B cell (primary cell): ENCODE results near the gene FAM72B. TPM values are rescaled to one million over a fixed set of nuclear protein-coding genes. Genes with fewer than 3 reads are reported as not detected.
"Not testable (repeated sequence)": the region's sequence is repeated elsewhere in the genome, so short reads cannot be mapped to it uniquely, and the experiment has no call there.

Experiments used
- ATAC-seq: fragments of 200-7000 bp; cut with Tn5 transposase; one replicate; pipeline ENCODE4 v1.10.0; 2021; ENCODE audit warnings: low read depth, mild to moderate bottlenecking, moderate number of reproducible peaks, moderate library complexity
- CTCF ChIA-PET: fragments of 350-600 bp; sonication (Branson Sonifier 250); formaldehyde crosslinking; loops from one replicate; lab custom pipeline; 2021; ENCODE audit warnings: antibody characterized with exemption, inconsistent platforms; lab: Charles Lee
- POLR2A ChIA-PET: fragments of 350-600 bp; sonication (Branson Sonifier 250); formaldehyde crosslinking; loops from one replicate; lab custom pipeline; 2021; ENCODE audit warnings: antibody characterized with exemption; lab: Charles Lee
- DNase-seq: peaks from one replicate; pipeline ENCODE4 v3.0.0; 2013
- H2AFZ ChIP-seq: 2 replicates; pipeline ENCODE4 v1.6.1; 2012; ENCODE audit warnings: mild to moderate bottlenecking, low read depth, low read length; ENCODE audit not compliant: insufficient read depth, poor library complexity, severe bottlenecking
- H3K27ac ChIP-seq, 2 donors: 1 replicate in 1 of 2; 2 replicates in 1 of 2; pipeline ENCODE4 v1.5.1; 2012 to 2013; ENCODE audit warnings: low read length in 2 of 2, mild to moderate bottlenecking in 2 of 2, moderate library complexity in 1 of 2
- H3K27me3 ChIP-seq, 4 experiments: fragments of 200-600 bp in 1 of 4; sonication (generic) in 1 of 4; replicated peaks in 1 of 4; 1 replicate in 2 of 4; 2 replicates in 2 of 4; pipeline versions ENCODE4 v1.6.1 to v1.7.0; 2013 to 2016; ENCODE audit warnings: low read length in 3 of 4, mild to moderate bottlenecking in 2 of 4, mixed read lengths in 1 of 4, moderate library complexity in 1 of 4; ENCODE audit not compliant: insufficient read depth in 4 of 4, control insufficient read depth in 3 of 4; ENCODE audit errors: control extremely low read depth in 1 of 4
- H3K36me3 ChIP-seq, 2 experiments: replicated peaks in 1 of 2; 1 replicate in 1 of 2; 2 replicates in 1 of 2; pipeline versions ENCODE4 v1.6.1 to v1.7.1; 2013; ENCODE audit warnings: low read length in 1 of 2; ENCODE audit not compliant: insufficient read depth in 2 of 2, control insufficient read depth in 1 of 2; ENCODE audit errors: control extremely low read depth in 1 of 2, extremely low read depth in 1 of 2
- H3K4me1 ChIP-seq, 2 donors: fragments of 200-600 bp in 1 of 2; sonication (generic) in 1 of 2; 1 replicate in 1 of 2; 2 replicates in 1 of 2; pipeline versions ENCODE4 v1.5.1 to v1.6.1; 2013 to 2017; ENCODE audit warnings: low read length in 2 of 2; ENCODE audit not compliant: control insufficient read depth in 2 of 2, insufficient read depth in 2 of 2
- H3K4me2 ChIP-seq: replicated peaks from 2 replicates; pipeline ENCODE3; 2012; ENCODE audit warnings: mild to moderate bottlenecking, low read depth, low read length; ENCODE audit not compliant: poor library complexity, severe bottlenecking
- H3K4me3 ChIP-seq, 5 experiments: fragments of 200-600 bp in 1 of 5; sonication (generic) in 1 of 5; 1 replicate in 3 of 5; 2 replicates in 2 of 5; pipeline versions ENCODE4 v1.5.1 to v1.7.0; 2011 to 2016; ENCODE audit warnings: low read length in 4 of 5, mild to moderate bottlenecking in 4 of 5, low read depth in 2 of 5, control low read depth in 1 of 5, moderate library complexity in 1 of 5; ENCODE audit not compliant: insufficient read depth in 1 of 5; ENCODE audit errors: control extremely low read depth in 1 of 5, extremely low read depth in 1 of 5
- H3K79me2 ChIP-seq: fragments of 200-600 bp; sonication (generic); one replicate; pipeline ENCODE4 v1.6.0; 2016; ENCODE audit warnings: low read length; ENCODE audit not compliant: control insufficient read depth, insufficient read depth
- H3K9ac ChIP-seq: fragments of 200-600 bp; sonication (generic); 2 replicates; pipeline ENCODE4 v1.6.1; 2017; ENCODE audit warnings: mild to moderate bottlenecking, low read length, moderate library complexity
- H3K9me3 ChIP-seq, 3 donors: one replicate each; pipeline versions ENCODE4 v1.6.1 to v1.7.1; 2013; ENCODE audit warnings: low read length in 2 of 3; ENCODE audit not compliant: control insufficient read depth in 2 of 3, insufficient read depth in 1 of 3; ENCODE audit errors: control extremely low read depth in 1 of 3
- H4K20me1 ChIP-seq: 2 replicates; pipeline ENCODE4 v1.6.0; 2012; ENCODE audit warnings: mild to moderate bottlenecking, low read length; ENCODE audit not compliant: insufficient read depth, control insufficient read depth, poor library complexity, severe bottlenecking
- H3K27ac Mint-ChIP-seq: one replicate; pipeline ENCODE4 v1.8.0; 2021; ENCODE audit warnings: mixed read lengths
- H3K27me3 Mint-ChIP-seq: one replicate; pipeline ENCODE4 v1.8.0; 2021; ENCODE audit warnings: mixed read lengths
- H3K4me1 Mint-ChIP-seq: one replicate; pipeline ENCODE4 v1.8.0; 2021; ENCODE audit warnings: mixed read lengths
- H3K4me3 Mint-ChIP-seq: one replicate; pipeline ENCODE4 v1.8.0; 2021; ENCODE audit warnings: mixed read lengths
- H3K9me3 Mint-ChIP-seq: one replicate; pipeline ENCODE4 v1.8.0; 2022; ENCODE audit warnings: mixed read lengths; ENCODE audit not compliant: insufficient read depth
- WGBS: methylation state at CpG from one replicate; pipeline ENCODE4 v1.1.5; 2013; ENCODE audit warnings: missing lambda C conversion rate; ENCODE audit not compliant: insufficient coverage; 5-methylcytosine and 5-hydroxymethylcytosine counted together
- intact Hi-C: fragments of 100-400 bp; cut with micrococcal nuclease; formaldehyde crosslinking; loops from one replicate; pipeline ENCODE4 v1.10.0; 2022
- polyA plus RNA-seq: library from polyadenylated mRNA; depleted of rRNA; stranded (reverse); fragments of >200 nt; gene quantifications from 2 replicates; pipeline ENCODE4 v1.2.3, GENCODE V29; 2012
- total RNA-seq, 2 donors: library from RNA; stranded (reverse); fragments of 120-200 nt in 1 of 2; gene quantifications; 1 replicate in 1 of 2; 2 replicates in 1 of 2; pipeline versions ENCODE4 v1.2.3 to v1.2.4, GENCODE V29; 2013 to 2022

Gene FAM72B
- total and polyA plus RNA-seq, 2 donors (not counting 1 experiment from before 2014, with no cell fraction given), result 0.45 to 0.62 TPM

DNA sequence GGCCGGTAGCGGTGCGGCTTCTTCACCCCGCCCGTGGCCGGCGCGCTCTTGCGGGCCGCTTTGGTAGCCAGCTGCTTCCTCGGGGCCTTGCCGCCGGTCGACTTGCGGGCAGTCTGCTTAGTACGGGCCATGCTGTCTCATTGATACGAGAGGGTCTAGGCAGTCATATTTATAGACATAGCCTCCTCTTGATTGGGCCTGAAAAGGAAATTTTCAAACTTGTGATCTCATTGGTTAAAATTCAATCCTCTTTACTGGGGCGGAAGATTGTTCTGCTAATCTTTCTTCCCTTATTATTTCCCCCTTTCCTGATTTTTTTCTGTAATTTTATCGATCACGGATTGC lies 65.7 kb downstream of the FAM72B start:
- H3K27me3 Mint-ChIP-seq, H3K4me1 Mint-ChIP-seq, intact Hi-C loops, H3K27me3 ChIP-seq, POLR2A ChIA-PET, H3K4me2 ChIP-seq, DNase-seq, H2AFZ ChIP-seq, H3K4me1 ChIP-seq, H3K79me2 ChIP-seq, H4K20me1 ChIP-seq, H3K36me3 ChIP-seq, H3K27ac Mint-ChIP-seq, H3K9ac ChIP-seq, H3K9me3 ChIP-seq, H3K9me3 Mint-ChIP-seq, H3K27ac ChIP-seq, CTCF ChIA-PET: not testable (repeated sequence)
- peak overlapping the region; percentile 81 for H3K4me3 Mint-ChIP-seq
- peak overlapping the region in 2 of 5 experiments; percentile 13 to 35 for H3K4me3 ChIP-seq
- no CpG with 5 or more reads among the region's 20 CpGs for WGBS
- peak; percentile 44 for ATAC-seq

Other genes starting within 250 kb of the FAM72B start
- gene SRGAP2C, start 635 bp upstream of the FAM72B start, total RNA-seq, result 38.8 and 40.7 TPM in 2 replicates
- 2.2 and 3.2 TPM in 2 replicates for gene SRGAP2C, start 635 bp upstream of the FAM72B start, polyA plus RNA-seq